ENCODE data around the gene LGALS3BP. TPM values are rescaled to one million over a fixed set of nuclear protein-coding genes. Genes with fewer than 3 reads are reported as not detected.

LGALS3BP gene
- total RNA-seq, 2 experiments from 2014 or later = 0.88 to 1.7 TPM

DNA sequence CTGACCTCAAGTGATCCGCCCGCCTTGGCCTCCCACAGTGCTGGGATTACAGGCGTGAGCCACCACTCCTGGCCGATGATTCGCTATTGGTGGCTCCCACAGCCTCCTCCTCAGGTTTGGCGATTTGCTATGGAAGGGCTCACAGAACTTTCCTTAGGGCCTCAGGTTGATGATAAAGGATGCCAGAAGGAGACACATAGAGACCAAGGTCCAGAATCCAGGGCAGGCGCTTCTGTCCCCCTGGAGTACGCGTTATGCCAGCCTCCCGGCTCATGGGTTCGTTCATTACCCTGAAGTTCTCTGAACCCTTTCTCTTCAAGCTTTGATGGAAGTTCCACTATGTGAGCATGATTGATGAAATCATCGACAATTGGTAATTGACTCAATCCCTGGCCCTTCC, 19.9 kb downstream of the LGALS3BP start:
- no TSS peak for BruUV-seq (replicated peaks)
- no peaks in the 10 kb centered on the region for H4K20me1 ChIP-seq (ENCODE audit: insufficient read depth, low read length)
- peaks cover 3% of the 10 kb centered on the region for H3K4me1 ChIP-seq (ENCODE audit: insufficient read depth, low read length, poor library complexity, severe bottlenecking)
- H3K9me3 ChIP-seq (ENCODE audit: low read length) = no peaks in the 10 kb centered on the region
- no peak overlapping the region for H3K4me2 ChIP-seq (ENCODE audit: low read length)
- H3K9me2 ChIP-seq (ENCODE audit: insufficient read depth, low read length) = no peaks in the 10 kb centered on the region
- DNase-seq (ENCODE audit: low spot score) = no peak
- ChIA-PET CTCF (ENCODE audit: unreplicated experiment) (no interaction called here), POLR2A (interaction anchor here (0.7 kb wide), 1 partner anchor 1904 kb away, joined by 5 read pairs; no protein-coding TSS in a partner anchor)
- no peaks in the 10 kb centered on the region for H3K36me3 ChIP-seq (ENCODE audit: insufficient read depth, low read length)
- H3K4me3 ChIP-seq (ENCODE audit: low read depth, low read length, poor library complexity, severe bottlenecking) = no peak overlapping the region
- intact Hi-C loops (cut with micrococcal nuclease; ENCODE audit: unreplicated experiment) = no loop called here
- no peak overlapping the region for H3K27ac ChIP-seq (ENCODE audit: low read depth, low read length, poor library complexity, severe bottlenecking)
- TF ChIP-seq EZH2phosphoT487 (IDR thresholded peaks at IDR 0.05; ENCODE audit: borderline replicate concordance, low read depth, low read length) = no peak
- TF ChIP-seq, protein P1, sequence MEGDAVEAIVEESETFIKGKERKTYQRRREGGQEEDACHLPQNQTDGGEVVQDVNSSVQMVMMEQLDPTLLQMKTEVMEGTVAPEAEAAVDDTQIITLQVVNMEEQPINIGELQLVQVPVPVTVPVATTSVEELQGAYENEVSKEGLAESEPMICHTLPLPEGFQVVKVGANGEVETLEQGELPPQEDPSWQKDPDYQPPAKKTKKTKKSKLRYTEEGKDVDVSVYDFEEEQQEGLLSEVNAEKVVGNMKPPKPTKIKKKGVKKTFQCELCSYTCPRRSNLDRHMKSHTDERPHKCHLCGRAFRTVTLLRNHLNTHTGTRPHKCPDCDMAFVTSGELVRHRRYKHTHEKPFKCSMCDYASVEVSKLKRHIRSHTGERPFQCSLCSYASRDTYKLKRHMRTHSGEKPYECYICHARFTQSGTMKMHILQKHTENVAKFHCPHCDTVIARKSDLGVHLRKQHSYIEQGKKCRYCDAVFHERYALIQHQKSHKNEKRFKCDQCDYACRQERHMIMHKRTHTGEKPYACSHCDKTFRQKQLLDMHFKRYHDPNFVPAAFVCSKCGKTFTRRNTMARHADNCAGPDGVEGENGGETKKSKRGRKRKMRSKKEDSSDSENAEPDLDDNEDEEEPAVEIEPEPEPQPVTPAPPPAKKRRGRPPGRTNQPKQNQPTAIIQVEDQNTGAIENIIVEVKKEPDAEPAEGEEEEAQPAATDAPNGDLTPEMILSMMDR (conservative IDR thresholded peaks at IDR 0.05; ENCODE audit: low read length) = no peak
- no peaks in the 10 kb centered on the region for H3K79me2 ChIP-seq (ENCODE audit: insufficient read depth, low read depth, low read length)
- H2AFZ ChIP-seq (ENCODE audit: low read length) = no peak overlapping the region

DNA sequence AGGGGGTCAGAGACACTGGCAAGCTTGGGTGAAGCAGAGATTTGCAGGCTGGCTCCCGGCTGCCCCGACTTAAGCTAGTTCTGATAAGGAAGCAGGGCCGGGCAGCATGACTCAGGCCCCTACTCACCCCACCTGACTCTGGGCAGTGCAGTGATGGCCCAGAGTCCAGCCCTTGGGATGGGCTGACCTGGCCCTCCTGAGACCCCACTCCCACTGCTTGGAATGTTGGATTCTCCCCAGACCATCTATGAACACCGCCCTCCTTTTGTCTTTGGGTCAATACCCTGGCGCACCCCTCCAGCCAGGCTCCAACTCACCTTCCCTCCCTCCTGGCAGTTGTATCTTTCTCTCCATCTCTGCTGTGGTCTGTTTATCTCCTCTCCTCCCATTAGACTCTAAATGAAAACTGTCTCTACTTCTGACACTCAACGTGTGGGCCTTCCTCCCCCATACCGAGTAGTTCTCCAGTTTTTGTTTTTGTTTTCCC, 21.0 kb downstream of the LGALS3BP start:
- H3K36me3 ChIP-seq (ENCODE audit: insufficient read depth, low read length) = no peaks in the 10 kb centered on the region
- DNase-seq (ENCODE audit: low spot score) = no peak
- H3K4me1 ChIP-seq (ENCODE audit: insufficient read depth, low read length, poor library complexity, severe bottlenecking) = no peaks in the 10 kb centered on the region
- no peaks in the 10 kb centered on the region for H3K9me3 ChIP-seq (ENCODE audit: low read length)
- TF ChIP-seq, protein P1 (conservative IDR thresholded peaks at IDR 0.05; ENCODE audit: low read length) = no peak
- no peak for TF ChIP-seq EZH2phosphoT487 (IDR thresholded peaks at IDR 0.05; ENCODE audit: borderline replicate concordance, low read depth, low read length)
- no peak overlapping the region for H3K4me2 ChIP-seq (ENCODE audit: low read length)
- no peaks in the 10 kb centered on the region for H4K20me1 ChIP-seq (ENCODE audit: insufficient read depth, low read length)
- H3K4me3 ChIP-seq (ENCODE audit: low read depth, low read length, poor library complexity, severe bottlenecking) = no peak overlapping the region
- H3K27ac ChIP-seq (ENCODE audit: low read depth, low read length, poor library complexity, severe bottlenecking) = no peak overlapping the region
- H3K79me2 ChIP-seq (ENCODE audit: insufficient read depth, low read depth, low read length) = no peaks in the 10 kb centered on the region
- no TSS peak for BruUV-seq (replicated peaks)
- H3K9me2 ChIP-seq (ENCODE audit: insufficient read depth, low read length) = no peaks in the 10 kb centered on the region
- no peak overlapping the region for H2AFZ ChIP-seq (ENCODE audit: low read length)
- POLR2A ChIA-PET = no interaction called here
- intact Hi-C loops (cut with micrococcal nuclease; ENCODE audit: unreplicated experiment) = no loop called here
- CTCF ChIA-PET (ENCODE audit: unreplicated experiment) = no interaction called here

DNA sequence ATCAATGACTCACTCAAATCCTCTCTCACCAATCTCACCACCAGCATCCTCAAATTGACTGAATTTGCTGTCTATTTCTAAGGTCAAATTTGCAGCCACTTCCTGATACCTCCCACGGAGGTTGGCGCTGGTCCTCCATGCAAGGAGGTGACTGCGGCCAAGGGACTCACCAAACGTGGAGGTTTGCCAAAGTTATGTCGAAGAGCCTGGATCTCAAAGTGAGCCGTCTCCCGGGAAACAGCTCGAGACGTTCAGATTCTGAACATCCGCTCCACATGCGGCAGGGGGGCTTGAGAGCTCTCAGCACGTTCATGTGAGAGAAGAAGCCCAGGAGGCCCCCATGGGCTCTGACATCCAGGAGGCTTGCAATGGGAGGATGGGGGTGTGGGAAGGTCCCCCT, 22.6 kb downstream of the LGALS3BP start:
- Histone ChIP-seq H3K9me2 (ENCODE audit: insufficient read depth, low read length) (no peaks in the 10 kb centered on the region), H3K27ac (ENCODE audit: low read depth, low read length, poor library complexity, severe bottlenecking) (no peak overlapping the region), H3K36me3 (ENCODE audit: insufficient read depth, low read length) (no peaks in the 10 kb centered on the region), H3K79me2 (ENCODE audit: insufficient read depth, low read depth, low read length) (no peaks in the 10 kb centered on the region), H3K4me3 (ENCODE audit: low read depth, low read length, poor library complexity, severe bottlenecking) (no peak overlapping the region), H2AFZ (ENCODE audit: low read length) (no peak overlapping the region), H3K4me1 (ENCODE audit: insufficient read depth, low read length, poor library complexity, severe bottlenecking) (no peaks in the 10 kb centered on the region), H3K9me3 (ENCODE audit: low read length) (no peaks in the 10 kb centered on the region), H4K20me1 (ENCODE audit: insufficient read depth, low read length) (no peaks in the 10 kb centered on the region), H3K4me2 (ENCODE audit: low read length) (no peak overlapping the region)
- TF ChIP-seq EZH2phosphoT487 (IDR thresholded peaks at IDR 0.05; ENCODE audit: borderline replicate concordance, low read depth, low read length) = no peak
- TF ChIP-seq, protein P1 (conservative IDR thresholded peaks at IDR 0.05; ENCODE audit: low read length) = no peak
- CTCF ChIA-PET (ENCODE audit: unreplicated experiment) = no interaction called here
- POLR2A ChIA-PET = no interaction called here
- intact Hi-C loops (cut with micrococcal nuclease; ENCODE audit: unreplicated experiment) = no loop called here
- no peak for DNase-seq (ENCODE audit: low spot score)
- no TSS peak for BruUV-seq (replicated peaks)

All from OCI-LY7 (cell line).